ENCODE measurements around the gene IRF5. TPM values are rescaled to one million over a fixed set of nuclear protein-coding genes. Genes with fewer than 3 reads are reported as not detected.

Gene IRF5
- total RNA-seq, 1 experiment from 2014 or later = not detected

- Histone ChIP-seq H3K27ac (ENCODE audit: low read depth, low read length, poor library complexity, severe bottlenecking) (no peak overlapping the region), H3K4me3 (ENCODE audit: low read depth, low read length, poor library complexity, severe bottlenecking) (no peak overlapping the region), H3K4me1 (ENCODE audit: insufficient read depth, low read length, poor library complexity, severe bottlenecking) (no peaks in the 10 kb centered on the region), H3K27me3 (replicated peaks; ENCODE audit: insufficient read depth, low read depth, low read length, poor library complexity) (peaks cover 46% of the 10 kb centered on the region), H3K36me3 (ENCODE audit: insufficient read depth, low read length, poor library complexity, severe bottlenecking) (no peaks in the 10 kb centered on the region), H3K9me3 (ENCODE audit: low read depth, low read length, poor library complexity, severe bottlenecking) (no peaks in the 10 kb centered on the region)
- ChIA-PET CTCF (no interaction called here), POLR2A (ENCODE audit: low non-redundant PET) (no interaction called here)
- intact Hi-C loops (cut with micrococcal nuclease; ENCODE audit: unreplicated experiment) = no loop called here
- no peak for TF ChIP-seq EZH2 (IDR thresholded peaks at IDR 0.05; ENCODE audit: borderline replicate concordance, low read depth, low read length, poor library complexity, severe bottlenecking)
- no peak for TF ChIP-seq CTCF (conservative IDR thresholded peaks at IDR 0.05; ENCODE audit: low read depth, low read length)
- BruUV-seq (replicated peaks) = no TSS peak
- no peak for DNase-seq (ENCODE audit: low spot score)
Observed at GRCh38 chr7:128935342-128935730, 2.4 kb upstream of the IRF5 start.

GRCh38 chr7:128936798-128937197, 929 bp upstream of the IRF5 start:
- H3K4me3 ChIP-seq (ENCODE audit: low read depth, low read length, poor library complexity, severe bottlenecking) = no peak overlapping the region
- POLR2A ChIA-PET (ENCODE audit: low non-redundant PET) = no interaction called here
- no peak for TF ChIP-seq CTCF (conservative IDR thresholded peaks at IDR 0.05; ENCODE audit: low read depth, low read length)
- no peak for TF ChIP-seq EZH2 (IDR thresholded peaks at IDR 0.05; ENCODE audit: borderline replicate concordance, low read depth, low read length, poor library complexity, severe bottlenecking)
- no peaks in the 10 kb centered on the region for H3K4me1 ChIP-seq (ENCODE audit: insufficient read depth, low read length, poor library complexity, severe bottlenecking)
- no peaks in the 10 kb centered on the region for H3K36me3 ChIP-seq (ENCODE audit: insufficient read depth, low read length, poor library complexity, severe bottlenecking)
- no TSS peak for BruUV-seq (replicated peaks)
- CTCF ChIA-PET = no interaction called here
- H3K27me3 ChIP-seq (replicated peaks; ENCODE audit: insufficient read depth, low read depth, low read length, poor library complexity) = peaks cover 46% of the 10 kb centered on the region
- intact Hi-C loops (cut with micrococcal nuclease; ENCODE audit: unreplicated experiment) = no loop called here
- H3K27ac ChIP-seq (ENCODE audit: low read depth, low read length, poor library complexity, severe bottlenecking) = no peak overlapping the region
- DNase-seq (ENCODE audit: low spot score) = no peak
- H3K9me3 ChIP-seq (ENCODE audit: low read depth, low read length, poor library complexity, severe bottlenecking) = no peaks in the 10 kb centered on the region

- ChIA-PET CTCF (no interaction called here), POLR2A (ENCODE audit: low non-redundant PET) (no interaction called here)
- TF ChIP-seq CTCF (conservative IDR thresholded peaks at IDR 0.05; ENCODE audit: low read depth, low read length) = no peak
- no peak for TF ChIP-seq EZH2 (IDR thresholded peaks at IDR 0.05; ENCODE audit: borderline replicate concordance, low read depth, low read length, poor library complexity, severe bottlenecking)
- H3K27ac ChIP-seq (ENCODE audit: low read depth, low read length, poor library complexity, severe bottlenecking) = no peak overlapping the region
- H3K4me1 ChIP-seq (ENCODE audit: insufficient read depth, low read length, poor library complexity, severe bottlenecking) = no peaks in the 10 kb centered on the region
- peak overlapping the region; percentile 48 for H3K4me3 ChIP-seq (ENCODE audit: low read depth, low read length, poor library complexity, severe bottlenecking)
- intact Hi-C loops (cut with micrococcal nuclease; ENCODE audit: unreplicated experiment) = no loop called here
- H3K27me3 ChIP-seq (replicated peaks; ENCODE audit: insufficient read depth, low read depth, low read length, poor library complexity) = peaks cover 46% of the 10 kb centered on the region
- BruUV-seq (replicated peaks) = no TSS peak
- H3K9me3 ChIP-seq (ENCODE audit: low read depth, low read length, poor library complexity, severe bottlenecking) = no peaks in the 10 kb centered on the region
- no peak for DNase-seq (ENCODE audit: low spot score)
- no peaks in the 10 kb centered on the region for H3K36me3 ChIP-seq (ENCODE audit: insufficient read depth, low read length, poor library complexity, severe bottlenecking)
Observed at GRCh38 chr7:128937271-128937646, 468 bp upstream of the IRF5 start.
